Effector memory CD4-positive, alpha-beta T cell (primary cell): ENCODE results near the gene KCNQ2.

Source experiments
- DNase-seq, 3 donors: peaks; one replicate each; pipeline ENCODE4 v3.0.0-alpha.2; 2020
- H3K27ac ChIP-seq: 2 replicates; pipeline ENCODE4 v1.7.0; 2013; ENCODE audit warnings: mild to moderate bottlenecking, low read length, moderate library complexity; ENCODE audit not compliant: insufficient read depth, poor library complexity, severe bottlenecking
- H3K27me3 ChIP-seq: replicated peaks from 2 replicates; pipeline ENCODE4 v1.7.0; 2013; ENCODE audit warnings: mild to moderate bottlenecking, low read length; ENCODE audit not compliant: insufficient read depth, control insufficient read depth, poor library complexity, severe bottlenecking
- H3K36me3 ChIP-seq: 2 replicates; pipeline ENCODE4 v1.7.0; 2013; ENCODE audit warnings: mild to moderate bottlenecking, low read length, moderate library complexity; ENCODE audit not compliant: control insufficient read depth, insufficient read depth
- H3K4me1 ChIP-seq: 2 replicates; pipeline ENCODE4 v1.7.0; 2013; ENCODE audit warnings: low read length, mild to moderate bottlenecking; ENCODE audit not compliant: control insufficient read depth, insufficient read depth, poor library complexity, severe bottlenecking
- H3K4me3 ChIP-seq: 2 replicates; pipeline ENCODE4 v1.7.0; 2013; ENCODE audit warnings: low read length, low read depth, mild to moderate bottlenecking; ENCODE audit not compliant: insufficient read depth, poor library complexity, severe bottlenecking
- H3K9me3 ChIP-seq: 2 replicates; pipeline ENCODE4 v1.7.0; 2013; ENCODE audit warnings: mild to moderate bottlenecking, low read length, moderate library complexity; ENCODE audit not compliant: control insufficient read depth

KCNQ2 gene

GRCh38 chr20:63464289-63464635, 8.2 kb downstream of the KCNQ2 start:
- Histone ChIP-seq H3K27me3 (peaks cover 9% of the 10 kb centered on the region), H3K27ac (no peak overlapping the region), H3K4me1 (no peaks in the 10 kb centered on the region), H3K4me3 (no peak overlapping the region), H3K9me3 (no peaks in the 10 kb centered on the region), H3K36me3 (no peaks in the 10 kb centered on the region)
- no peak for DNase-seq

- DNase-seq: no peak
- Histone ChIP-seq H3K4me3 (no peak overlapping the region), H3K9me3 (no peaks in the 10 kb centered on the region), H3K36me3 (no peaks in the 10 kb centered on the region), H3K27ac (no peak overlapping the region), H3K4me1 (no peaks in the 10 kb centered on the region), H3K27me3 (peaks cover 9% of the 10 kb centered on the region)
Observed at GRCh38 chr20:63463400-63464288, 8.8 kb downstream of the KCNQ2 start.

- peaks cover 9% of the 10 kb centered on the region for H3K27me3 ChIP-seq
- peaks cover 3% of the 10 kb centered on the region for H3K4me1 ChIP-seq
- no peaks in the 10 kb centered on the region for H3K36me3 ChIP-seq
- no peak overlapping the region for H3K4me3 ChIP-seq
- no peak overlapping the region for H3K27ac ChIP-seq
- H3K9me3 ChIP-seq: no peaks in the 10 kb centered on the region
- no peak for DNase-seq
Observed at GRCh38 chr20:63462244-63462643, 10.2 kb downstream of the KCNQ2 start.

DNA sequence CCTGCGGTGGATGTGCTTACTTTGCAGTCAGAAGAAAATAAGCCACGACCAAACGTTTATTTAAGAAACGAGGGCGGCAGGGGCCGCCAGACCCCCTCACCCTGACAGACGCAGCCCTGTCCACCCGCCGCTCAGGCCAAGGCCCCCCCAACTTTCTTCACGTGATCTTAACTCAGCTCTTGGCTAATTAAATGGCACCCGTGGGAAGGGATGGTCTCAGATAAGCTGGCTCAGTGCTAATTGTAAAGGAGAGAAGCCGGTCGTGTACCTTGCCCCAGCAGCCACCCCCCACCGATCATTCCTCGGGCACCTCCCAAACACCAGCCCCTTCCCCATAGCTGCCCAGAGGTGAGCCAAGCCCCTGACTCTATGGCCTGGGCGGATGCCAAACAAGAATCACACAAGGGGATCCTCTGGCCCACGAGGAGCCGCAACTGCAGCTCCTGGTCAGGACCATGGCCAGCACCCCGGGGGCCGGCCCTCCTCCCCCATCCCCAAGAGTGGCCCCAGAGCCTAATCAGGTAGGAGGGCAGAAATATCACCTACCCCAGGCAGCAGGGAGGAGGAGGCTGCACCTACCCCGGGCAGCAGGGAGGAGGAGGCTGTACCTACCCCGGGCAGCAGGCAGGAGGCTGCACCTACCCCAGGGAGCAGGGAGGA, 11.2 kb downstream of the KCNQ2 start:
- H3K27me3 ChIP-seq: peaks cover 9% of the 10 kb centered on the region

DNA sequence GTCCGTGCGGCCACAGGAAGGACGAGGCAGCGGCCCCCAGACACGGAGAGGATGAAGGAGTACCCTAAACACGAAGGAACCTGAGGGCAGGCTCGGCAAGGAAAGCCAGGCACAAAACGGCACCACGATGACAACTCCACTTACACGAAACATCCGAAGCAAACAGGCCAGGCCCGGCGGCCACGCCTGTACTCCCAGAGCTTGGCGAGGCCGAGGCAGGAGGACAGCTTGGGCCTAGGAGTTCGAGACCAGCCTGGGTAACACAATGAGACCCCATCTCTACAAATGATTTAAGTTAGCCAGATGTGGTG, 13.4 kb downstream of the KCNQ2 start:
- no peak overlapping the region for H3K4me3 ChIP-seq
- DNase-seq: no peak
- H3K27ac ChIP-seq: no peak overlapping the region
- peaks cover 3% of the 10 kb centered on the region for H3K4me1 ChIP-seq
- no peaks in the 10 kb centered on the region for H3K36me3 ChIP-seq
- peaks cover 17% of the 10 kb centered on the region for H3K27me3 ChIP-seq
- H3K9me3 ChIP-seq: no peaks in the 10 kb centered on the region

More for the DNA sequence above, 11.2 kb downstream of the KCNQ2 start:
- no peaks in the 10 kb centered on the region for H3K36me3 ChIP-seq
- H3K4me3 ChIP-seq: no peak overlapping the region
- peaks cover 3% of the 10 kb centered on the region for H3K4me1 ChIP-seq
- no peak for DNase-seq
- no peaks in the 10 kb centered on the region for H3K9me3 ChIP-seq
- no peak overlapping the region for H3K27ac ChIP-seq

DNA sequence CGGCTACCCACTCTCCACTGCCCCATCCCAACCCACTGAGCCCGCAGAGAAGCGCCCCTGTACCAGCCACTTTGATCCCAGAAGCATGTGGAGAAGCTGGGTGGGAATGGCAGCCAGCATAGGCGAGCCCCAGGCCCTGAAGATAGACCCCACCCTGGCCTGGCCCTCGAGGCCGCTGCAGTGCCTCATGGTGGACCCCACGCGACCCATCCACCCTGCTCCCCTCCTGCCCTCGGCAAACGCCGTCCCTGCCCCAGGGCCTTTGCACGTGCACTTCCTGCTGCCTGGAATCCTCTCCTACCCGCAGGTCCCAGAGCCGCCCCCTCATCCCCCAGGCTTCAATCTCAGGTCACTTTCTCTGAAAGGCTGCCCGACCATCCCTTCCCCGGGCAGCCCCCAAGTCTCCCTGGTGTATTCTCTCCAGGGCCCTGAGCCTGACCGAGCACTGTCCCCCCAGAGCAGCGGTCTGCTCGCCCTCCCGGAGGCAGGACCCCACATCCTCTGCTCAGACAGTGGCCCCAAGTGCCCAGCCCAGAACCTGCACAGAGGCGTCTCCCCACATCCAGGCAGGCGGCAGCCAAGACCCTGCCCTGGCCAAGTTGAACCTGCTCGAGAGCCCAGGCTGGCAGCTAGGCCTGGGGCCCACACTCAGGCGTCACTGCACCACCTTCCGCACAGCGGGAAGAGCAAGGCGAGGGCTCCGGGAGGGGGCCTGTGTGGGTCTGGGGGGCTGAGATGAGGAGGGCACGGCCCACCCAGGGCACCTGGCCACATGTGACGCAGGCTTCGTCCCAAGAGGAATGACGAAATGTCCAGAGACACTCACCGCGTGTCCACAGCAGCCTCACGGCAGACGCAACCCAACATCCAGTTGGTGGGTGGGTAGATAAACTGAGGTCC, 14.0 kb downstream of the KCNQ2 start:
- Histone ChIP-seq H3K27ac (no peak overlapping the region), H3K4me3 (no peak overlapping the region), H3K4me1 (peaks cover 3% of the 10 kb centered on the region), H3K9me3 (no peaks in the 10 kb centered on the region), H3K36me3 (no peaks in the 10 kb centered on the region), H3K27me3 (peaks cover 18% of the 10 kb centered on the region)
- no peak for DNase-seq

DNA sequence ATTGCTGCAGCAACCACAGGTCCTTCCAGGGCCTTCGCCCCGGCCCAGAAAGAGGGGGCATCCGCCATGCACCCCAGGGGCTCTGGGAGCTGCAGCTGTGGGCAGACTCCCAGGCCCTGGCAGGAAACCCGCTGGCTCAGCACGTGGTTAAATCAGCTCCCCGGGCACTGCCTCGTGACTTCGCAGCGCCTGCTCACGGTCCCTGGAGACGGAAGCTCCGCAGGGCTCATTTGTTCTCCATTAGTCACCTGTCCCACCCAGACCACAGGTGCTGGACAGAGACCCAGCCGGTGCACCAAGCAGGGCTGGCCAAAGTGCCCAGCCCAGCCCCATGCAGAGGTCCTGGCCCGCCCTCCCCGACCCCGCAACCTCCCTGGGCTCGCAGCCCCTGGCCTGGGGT, 14.7 kb downstream of the KCNQ2 start:
- no peak for DNase-seq
- H3K27ac ChIP-seq: no peak overlapping the region
- H3K4me3 ChIP-seq: no peak overlapping the region
- H3K9me3 ChIP-seq: no peaks in the 10 kb centered on the region
- H3K4me1 ChIP-seq: peaks cover 3% of the 10 kb centered on the region
- H3K36me3 ChIP-seq: no peaks in the 10 kb centered on the region
- H3K27me3 ChIP-seq: peaks cover 18% of the 10 kb centered on the region

GRCh38 chr20:63456429-63457284, 15.8 kb downstream of the KCNQ2 start:
- peaks cover 3% of the 10 kb centered on the region for H3K4me1 ChIP-seq
- no peaks in the 10 kb centered on the region for H3K9me3 ChIP-seq
- peaks cover 17% of the 10 kb centered on the region for H3K27me3 ChIP-seq
- no peak overlapping the region for H3K4me3 ChIP-seq
- no peaks in the 10 kb centered on the region for H3K36me3 ChIP-seq
- H3K27ac ChIP-seq: no peak overlapping the region
- DNase-seq: no peak

GRCh38 chr20:63455568-63455859, 16.9 kb downstream of the KCNQ2 start:
- Histone ChIP-seq H3K27me3 (peaks cover 14% of the 10 kb centered on the region), H3K4me1 (peaks cover 3% of the 10 kb centered on the region), H3K9me3 (no peaks in the 10 kb centered on the region), H3K27ac (no peak overlapping the region), H3K36me3 (no peaks in the 10 kb centered on the region), H3K4me3 (no peak overlapping the region)
- no peak for DNase-seq
